ENCODE results near the gene TUBGCP6.

The TUBGCP6 gene

GRCh38 chr22:50262973-50263617 lies 18.3 kb upstream of the TUBGCP6 start:
- DNase-seq (ENCODE audit: low read depth), result no peak

DNA sequence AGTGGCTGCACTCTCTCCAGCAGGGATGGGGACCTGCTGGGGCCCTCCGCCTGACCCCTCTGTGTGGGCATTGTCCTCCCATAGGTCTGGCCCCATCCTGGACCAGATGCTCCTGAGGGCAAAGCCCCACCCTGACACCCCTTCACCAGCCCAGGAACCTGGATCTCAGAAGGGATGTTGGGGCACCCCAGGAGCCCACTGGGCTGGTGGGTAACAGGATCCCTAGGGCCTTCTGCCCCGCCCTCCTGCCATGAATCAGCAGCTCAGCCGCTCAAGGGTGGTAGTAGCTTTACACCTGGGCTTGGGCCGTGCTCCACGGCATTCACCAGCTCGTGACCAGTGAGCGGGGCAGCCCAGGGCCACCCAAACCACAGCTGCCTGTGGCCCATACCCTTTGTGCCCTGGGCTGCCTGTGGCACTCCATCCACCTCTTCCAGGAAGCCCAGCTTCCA lies 17.7 kb upstream of the TUBGCP6 start:
- no peak for DNase-seq (ENCODE audit: low read depth)

GRCh38 chr22:50261615-50262459 lies 17.0 kb upstream of the TUBGCP6 start, which contains the start of gene MAPK12:
Gene MAPK12, minus strand, starts transcription at chr22:50261683. Its CDS starts 174 bp downstream, at chr22:50261509.
- no peak for DNase-seq (ENCODE audit: low read depth)

- peak; percentile 30 for DNase-seq (ENCODE audit: low read depth)
Measured at GRCh38 chr22:50260801-50261614, 16.2 kb upstream of the TUBGCP6 start.

GRCh38 chr22:50260434-50260800 lies 15.6 kb upstream of the TUBGCP6 start:
- DNase-seq (ENCODE audit: low read depth), result no peak

- no peak for DNase-seq (ENCODE audit: low read depth)
Measured at GRCh38 chr22:50259302-50259701, 14.5 kb upstream of the TUBGCP6 start.

- no peak for DNase-seq (ENCODE audit: low read depth)
Measured at GRCh38 chr22:50258361-50259292, 13.8 kb upstream of the TUBGCP6 start.

DNA sequence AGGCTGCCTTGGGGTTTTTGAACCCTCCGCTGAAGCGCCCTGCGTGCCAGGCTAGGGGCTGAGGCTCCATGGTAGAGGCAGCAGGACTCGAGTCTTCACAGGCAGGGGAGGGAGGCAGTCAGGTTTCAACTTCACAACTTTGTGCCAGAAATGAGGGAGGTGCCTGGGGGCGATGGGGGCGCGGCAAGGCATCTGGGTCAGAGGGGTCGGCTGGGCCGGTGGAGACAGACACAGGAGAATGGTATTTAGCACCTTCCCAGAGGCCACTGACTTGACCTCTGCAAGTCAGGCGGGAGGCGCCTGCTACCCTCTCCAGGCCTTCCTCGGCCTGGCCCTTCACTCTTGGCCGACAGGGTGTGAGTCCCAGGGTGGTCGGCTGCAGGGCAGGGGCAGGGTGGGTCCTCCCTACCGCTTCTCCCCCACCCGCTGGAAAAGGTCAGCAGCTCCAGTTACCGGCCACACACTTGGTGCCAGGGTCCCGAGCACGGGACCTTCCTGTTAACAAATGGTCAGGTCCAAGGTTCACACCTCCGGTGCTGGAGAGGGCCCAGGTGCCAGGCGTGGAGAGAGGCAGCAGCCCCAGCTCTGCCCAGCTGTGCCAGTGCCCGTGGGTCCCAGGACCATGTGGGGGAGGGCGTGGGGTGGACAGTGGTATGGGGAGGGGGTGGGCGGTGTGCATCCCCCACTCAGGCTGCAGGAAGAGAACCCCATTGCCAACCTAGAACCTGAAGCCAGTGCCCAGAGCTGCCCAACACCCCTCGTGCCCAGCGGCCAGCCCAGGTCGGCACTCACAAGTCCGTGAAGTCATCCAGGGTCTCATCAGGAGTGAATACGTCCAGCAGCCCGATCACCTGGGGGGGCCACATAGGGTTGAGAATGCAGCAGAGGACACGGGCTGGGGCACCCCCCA lies 12.9 kb upstream of the TUBGCP6 start:
- no peak for DNase-seq (ENCODE audit: low read depth)

GRCh38 chr22:50257041-50257440 lies 12.2 kb upstream of the TUBGCP6 start:
- DNase-seq (ENCODE audit: low read depth), result no peak

DNA sequence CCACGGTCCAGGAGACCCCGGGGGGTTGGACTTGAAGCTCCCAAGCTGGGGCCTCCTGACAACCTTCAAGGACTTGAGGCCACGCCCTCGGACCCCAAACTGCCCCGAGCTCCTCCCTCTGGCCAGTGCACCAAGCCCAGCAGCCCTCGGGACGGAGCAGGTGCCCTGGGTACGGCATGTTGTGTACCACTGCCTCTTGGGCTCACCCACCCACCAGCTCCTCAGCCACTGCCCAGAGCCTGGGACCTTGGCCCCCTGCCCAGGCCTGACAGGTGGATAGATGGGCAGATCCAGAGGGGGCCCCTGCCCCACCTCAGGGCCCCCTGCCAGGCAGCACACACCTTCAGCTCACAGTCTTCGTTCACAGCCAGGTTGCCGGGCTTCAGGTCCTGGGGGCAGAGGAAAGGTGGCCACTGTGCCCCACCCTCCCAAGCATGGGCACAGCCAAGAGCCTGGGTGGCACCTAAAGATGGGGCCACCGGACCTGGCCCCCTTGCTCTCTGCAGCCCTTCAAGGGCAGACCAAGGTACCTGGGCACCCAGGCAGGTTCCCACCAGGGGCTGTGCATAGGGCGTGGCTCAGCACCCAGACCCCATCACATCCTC lies 11.5 kb upstream of the TUBGCP6 start:
- no peak for DNase-seq (ENCODE audit: low read depth)

DNA sequence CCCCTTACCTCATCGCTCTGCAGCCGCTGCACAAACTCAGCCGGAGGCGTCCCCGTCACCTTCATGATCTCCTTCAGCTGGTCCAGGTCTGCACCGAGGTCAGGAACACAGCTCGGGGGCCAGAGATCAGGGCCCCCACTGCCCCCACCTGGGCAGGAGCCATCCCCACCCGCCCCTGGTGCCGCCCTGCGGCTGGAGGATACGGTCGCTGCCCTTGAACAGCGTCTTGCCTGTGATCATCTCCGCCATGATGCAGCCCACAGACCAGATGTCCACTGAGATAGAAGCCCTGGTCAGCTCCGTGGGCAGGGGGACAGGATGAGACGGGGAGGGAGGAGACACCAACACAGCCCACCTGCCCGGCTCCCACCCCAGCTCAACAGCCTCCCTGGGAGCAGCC lies 10.8 kb upstream of the TUBGCP6 start:
- no peak for DNase-seq (ENCODE audit: low read depth)

- no peak for DNase-seq (ENCODE audit: low read depth)
Measured at GRCh38 chr22:50255099-50255498, 10.3 kb upstream of the TUBGCP6 start.

DNA sequence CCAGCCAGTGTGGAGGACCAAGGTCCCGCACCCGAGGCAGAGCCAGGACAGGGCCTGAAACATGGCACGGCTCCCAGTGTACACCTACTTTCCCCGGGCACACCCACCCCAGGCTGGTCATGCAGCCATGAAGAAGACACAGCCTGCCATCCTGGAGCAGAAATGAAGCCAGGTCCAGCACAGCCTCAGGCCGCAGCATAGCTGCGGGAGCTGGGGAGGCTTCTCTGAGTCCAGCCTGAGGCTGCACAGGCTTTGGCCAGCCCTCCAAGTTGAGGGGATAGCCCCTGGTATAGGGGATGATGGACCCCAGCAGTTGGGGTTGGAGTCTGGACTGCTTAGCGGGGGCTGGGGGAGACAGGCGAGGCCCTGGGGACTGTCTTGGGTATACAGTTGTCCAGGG lies 9.1 kb upstream of the TUBGCP6 start:
- no peak for DNase-seq (ENCODE audit: low read depth)

- DNase-seq (ENCODE audit: low read depth), result no peak
Measured at GRCh38 chr22:50253046-50253915, 8.5 kb upstream of the TUBGCP6 start.

DNA sequence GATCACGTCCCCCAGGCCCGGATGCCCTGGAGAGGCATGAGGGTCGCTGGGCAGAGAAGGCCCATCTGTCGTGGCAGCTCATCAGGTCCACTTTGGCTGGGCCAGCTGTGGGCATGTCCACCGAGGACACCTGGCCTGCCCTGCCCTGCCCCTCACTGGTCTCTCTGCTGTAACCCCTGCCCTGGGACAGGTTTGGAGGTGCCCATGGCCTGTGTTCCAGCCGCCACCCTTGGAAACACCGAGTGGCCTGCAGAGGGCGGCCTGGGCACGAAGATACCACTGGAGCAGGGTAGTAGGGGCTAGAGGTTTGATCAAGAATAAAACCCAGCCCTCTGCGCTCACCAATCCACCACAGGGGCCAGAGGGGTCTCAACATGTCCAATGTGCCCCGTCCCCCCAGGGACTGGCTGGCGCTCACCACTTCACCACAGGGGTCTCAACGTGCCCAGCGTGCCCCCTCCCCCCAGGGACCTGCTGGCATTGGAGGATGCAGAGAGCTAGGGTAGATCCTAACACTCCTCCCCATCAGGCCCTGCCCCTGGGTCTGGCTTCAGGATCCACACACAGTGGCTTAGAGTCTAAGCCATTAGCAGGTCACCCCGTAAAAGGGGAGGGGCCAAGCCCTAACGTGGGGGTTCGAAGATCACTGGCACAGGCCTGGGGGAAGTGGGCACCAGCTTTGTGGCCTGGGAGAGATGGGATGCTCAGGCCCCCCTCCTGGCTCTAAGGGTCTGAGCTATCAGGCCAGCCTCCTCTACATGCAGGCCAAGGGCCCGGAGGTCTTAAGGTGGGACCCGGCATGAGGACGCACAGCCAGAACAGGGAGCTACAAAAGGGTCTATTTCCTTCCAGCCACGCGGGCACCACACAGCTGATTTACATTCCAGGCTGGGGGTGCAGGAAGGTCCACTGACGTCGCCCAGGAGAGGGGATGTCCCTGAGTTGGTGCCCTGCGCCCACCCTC lies 7.5 kb upstream of the TUBGCP6 start:
- DNase-seq (ENCODE audit: low read depth), result peak; percentile 58

GRCh38 chr22:50251477-50252081 lies 6.8 kb upstream of the TUBGCP6 start:
- DNase-seq (ENCODE audit: low read depth), result no peak

Data from stimulated activated CD8-positive, alpha-beta memory T cell treated with anti-CD3 and anti-CD28 coated beads, Interleukin-4, amount 100 ng/mL, for 24 hours (primary cell).